ENCODE measurements around the gene CHML.
A peak's percentile ranks its signal among the peaks of the same experiment; 100 is the strongest.

CHML gene

DNA sequence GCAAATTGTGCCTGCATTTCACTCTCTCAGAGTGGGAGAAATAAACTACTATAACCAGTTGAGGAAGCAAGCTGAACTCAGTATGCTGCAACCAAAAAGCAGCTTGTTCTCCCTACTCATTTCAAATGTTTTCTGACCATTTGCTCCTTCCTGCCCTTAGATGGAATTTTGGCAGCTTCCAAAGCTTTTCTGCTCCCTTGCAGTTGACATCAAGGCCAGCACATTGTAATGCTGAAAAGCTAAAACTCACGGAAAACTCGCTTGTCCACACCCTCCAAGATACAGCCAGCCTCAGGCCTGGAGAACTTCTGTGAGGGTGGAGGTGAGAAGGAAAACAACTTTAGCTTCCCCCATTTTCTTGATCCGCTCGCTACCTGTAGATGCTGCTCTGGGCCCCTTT lies 5.0 kb upstream of the CHML start:
- no peak for FAIRE-seq

DNA sequence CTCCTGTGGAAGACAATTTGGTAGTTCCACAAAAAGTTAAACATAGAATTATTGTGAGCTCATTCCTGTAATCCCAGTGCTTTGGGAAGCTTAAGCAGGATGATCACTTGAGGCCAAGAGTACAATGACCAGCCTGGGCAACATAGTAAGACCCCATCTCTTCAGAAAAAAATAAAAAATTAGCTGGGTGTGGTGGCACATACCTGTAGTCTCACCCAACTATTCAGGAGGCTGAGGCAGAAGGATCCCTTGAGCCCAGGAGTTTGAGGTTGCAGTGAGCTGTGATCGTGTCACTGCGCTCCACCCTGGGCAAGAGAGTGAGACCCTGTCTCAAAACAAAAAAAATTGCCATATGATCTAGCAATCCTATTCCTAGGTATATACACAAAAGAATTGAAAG lies 4.1 kb upstream of the CHML start:
- no peak for FAIRE-seq

DNA sequence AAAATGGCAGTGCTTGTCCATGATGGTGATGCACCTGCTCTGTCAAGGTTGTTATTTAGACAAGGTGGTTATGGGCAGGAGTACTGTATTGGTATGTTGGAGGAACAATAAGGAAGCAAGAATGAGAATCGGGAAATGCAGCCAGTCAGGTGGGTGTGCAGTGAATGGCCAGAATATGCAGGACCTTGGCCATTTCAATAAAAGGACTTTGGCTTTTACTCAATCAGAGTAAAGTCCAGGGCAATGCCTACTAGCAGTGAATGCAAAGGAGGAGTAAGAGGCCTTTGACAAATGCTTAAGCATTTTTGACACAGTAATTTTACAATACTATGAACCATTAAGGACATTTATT lies 2.4 kb upstream of the CHML start:
- no peak for FAIRE-seq

GRCh38 chr1:241641773-241642592 lies 1.8 kb upstream of the CHML start:
- no peak for FAIRE-seq

DNA sequence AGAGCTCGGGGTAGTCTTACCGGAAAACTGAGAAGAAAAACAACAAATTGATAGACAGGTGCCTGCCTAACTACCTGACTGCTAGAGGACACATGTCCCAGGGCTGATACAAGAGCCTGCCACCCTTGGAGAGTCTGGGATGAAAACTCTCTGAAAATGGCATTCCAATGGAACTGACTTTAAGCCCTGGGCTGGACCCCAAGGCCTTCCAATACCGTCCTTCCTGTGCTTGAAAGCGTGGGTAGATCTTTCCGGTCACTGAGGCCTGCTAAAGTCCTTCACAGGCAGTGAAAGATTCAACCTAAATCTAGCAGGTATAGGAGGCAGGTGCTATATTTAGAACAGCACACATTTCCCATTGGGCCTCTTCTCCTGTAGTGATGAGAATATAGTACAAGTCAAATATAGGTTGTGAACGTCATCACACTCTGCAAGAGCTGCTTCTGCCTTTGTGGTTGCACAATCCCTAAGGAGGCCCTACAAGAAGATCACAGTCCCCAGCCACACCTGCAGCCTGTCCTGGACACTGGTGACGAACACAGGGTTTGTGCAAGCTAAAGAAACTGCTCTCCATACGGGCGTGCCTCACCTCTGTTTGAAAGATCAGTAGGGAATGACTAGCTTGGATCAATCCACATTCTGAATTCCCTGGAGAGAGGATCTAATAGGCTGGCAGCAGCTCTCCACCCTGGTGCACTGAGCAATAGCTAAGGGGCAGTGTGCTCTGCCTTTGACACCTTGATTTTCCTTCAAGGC lies 876 bp upstream of the CHML start:
- FAIRE-seq, result no peak

DNA sequence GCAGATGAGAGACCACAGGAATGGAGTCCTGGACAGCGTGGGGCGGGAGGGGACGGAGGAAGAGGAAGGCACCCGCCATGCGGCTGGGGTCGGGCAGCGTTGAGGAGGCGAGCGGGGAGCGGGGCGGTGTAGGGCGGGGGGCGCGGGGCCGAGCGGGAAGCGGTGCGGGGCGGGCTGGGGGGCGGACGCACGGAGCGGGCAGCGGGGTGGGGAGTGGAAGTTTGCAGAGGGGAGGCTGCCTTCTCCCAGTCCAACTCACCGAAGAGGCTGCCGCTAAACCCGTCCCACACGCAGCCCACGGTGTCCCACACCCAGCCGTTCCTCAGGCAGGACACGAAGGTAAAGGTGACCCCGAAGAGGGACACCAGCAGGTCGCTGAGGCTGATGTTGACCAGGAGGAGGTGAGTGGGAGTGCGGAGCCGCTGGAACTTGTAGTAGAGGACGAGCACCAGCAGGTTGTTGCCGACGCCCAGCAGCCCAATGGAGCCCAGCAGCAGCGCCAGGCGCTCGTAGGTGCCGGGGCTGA lies 483 bp downstream of the CHML start:
- FAIRE-seq, result no peak

DNA sequence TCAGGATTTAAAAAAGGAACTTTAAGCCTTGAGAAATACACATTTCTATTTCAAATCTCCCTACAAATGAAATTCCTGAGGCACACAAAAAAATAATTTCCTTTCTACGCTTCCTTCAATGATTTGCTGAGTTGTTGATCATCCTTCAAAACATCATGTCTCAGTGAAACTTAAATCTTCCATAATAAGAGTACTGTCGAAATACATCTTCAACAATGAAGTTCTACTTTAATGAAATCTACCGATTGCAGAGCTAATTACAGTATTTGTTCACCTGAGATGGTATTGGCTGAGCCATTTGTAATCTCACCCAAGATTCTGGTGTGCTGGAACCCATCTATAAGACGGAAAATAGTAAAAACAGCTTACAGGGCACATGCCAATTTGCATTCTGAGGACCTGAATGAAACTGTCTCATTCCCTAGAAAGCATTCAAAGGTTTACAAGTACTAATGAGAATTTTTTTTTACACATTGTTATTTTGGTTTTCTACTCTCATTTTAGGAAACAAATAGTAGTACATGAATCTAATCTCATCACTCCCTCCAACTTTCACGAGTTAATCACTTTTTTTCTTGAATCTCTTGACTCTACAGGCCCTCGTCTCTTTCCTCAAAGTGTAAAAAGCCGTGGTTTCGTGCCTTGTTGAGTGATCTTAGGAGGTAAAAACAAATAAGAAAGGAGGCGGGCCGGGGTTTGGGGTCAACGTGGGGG lies 1.1 kb downstream of the CHML start:
- FAIRE-seq, result no peak

DNA sequence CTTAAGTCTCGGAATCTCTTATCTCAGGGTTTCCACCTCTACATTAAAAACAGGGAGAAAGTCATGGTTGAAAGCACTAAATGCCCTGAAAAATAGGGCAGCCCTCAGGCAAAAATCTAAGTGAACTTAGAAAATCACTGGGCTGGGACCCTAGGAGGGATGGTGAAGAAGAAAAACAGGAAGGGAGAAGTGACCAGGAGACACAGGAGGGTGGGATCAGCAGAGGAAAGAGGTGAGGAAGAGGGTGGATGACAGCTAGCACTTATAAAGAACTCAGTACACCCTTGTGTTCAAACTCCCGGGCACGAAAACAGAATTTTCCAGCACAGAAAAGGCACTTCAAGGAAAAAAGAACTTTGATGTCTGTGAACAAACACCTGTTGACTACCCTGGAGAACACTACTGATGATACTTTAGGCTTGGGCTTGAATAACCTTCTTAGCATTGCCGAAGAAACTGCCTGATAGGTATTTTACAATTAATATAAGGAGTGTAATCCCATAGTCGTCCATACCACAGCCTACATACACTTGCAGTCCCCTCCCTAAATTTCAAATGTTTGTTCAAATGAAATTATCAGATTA lies 2.0 kb downstream of the CHML start:
- FAIRE-seq, result no peak

- no peak for FAIRE-seq
Measured at GRCh38 chr1:241637604-241638003, 2.6 kb downstream of the CHML start.

GRCh38 chr1:241637046-241637590 lies 3.1 kb downstream of the CHML start:
- no peak for FAIRE-seq

DNA sequence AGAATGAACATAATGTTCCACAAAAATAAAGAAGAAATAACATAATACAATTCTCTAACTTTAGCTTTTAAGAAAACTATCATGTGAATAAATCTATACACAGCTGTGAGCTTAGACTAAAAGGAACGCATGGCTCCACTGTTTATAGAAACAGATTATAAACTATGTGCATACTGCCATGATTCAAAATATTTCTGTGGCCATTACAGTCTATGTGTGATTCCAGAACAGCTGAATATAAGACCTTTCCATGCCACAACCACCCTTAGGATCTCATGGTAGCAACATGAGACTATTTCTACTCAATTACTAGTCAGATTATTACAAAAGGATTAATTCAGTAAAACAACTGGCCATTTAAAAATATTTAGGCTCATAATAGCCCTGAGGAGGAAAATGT lies 3.9 kb downstream of the CHML start:
- FAIRE-seq, result no peak

DNA sequence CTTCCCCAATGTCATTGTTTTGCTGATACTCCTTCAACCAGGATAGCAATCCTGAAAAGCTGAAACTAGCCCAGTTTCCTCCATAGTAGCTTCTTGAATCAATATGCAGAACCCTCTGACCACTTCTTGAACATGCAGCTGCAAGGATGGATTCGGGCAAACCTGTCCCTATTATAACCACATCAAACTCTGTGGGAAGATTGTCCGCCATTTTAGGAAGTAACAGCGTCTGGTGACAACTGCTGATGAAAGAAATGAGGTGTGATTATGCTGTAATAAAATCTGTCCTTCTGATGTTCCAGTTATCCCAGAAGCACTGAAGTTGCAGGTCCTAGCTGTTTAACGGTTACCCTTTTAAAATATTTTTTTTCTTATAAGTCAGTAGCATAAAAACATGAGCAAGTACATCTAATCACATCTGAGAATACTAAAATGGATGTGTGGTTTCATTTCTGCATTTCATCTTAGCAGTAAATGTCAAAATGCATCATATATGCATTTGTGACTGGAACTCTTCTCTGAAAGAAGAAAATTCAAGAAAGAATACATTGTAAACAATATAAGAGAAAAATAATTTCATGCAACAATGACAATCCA lies 4.5 kb downstream of the CHML start:
- FAIRE-seq, result no peak

- no peak for FAIRE-seq
Measured at GRCh38 chr1:241632987-241633386, 7.2 kb downstream of the CHML start.

DNA sequence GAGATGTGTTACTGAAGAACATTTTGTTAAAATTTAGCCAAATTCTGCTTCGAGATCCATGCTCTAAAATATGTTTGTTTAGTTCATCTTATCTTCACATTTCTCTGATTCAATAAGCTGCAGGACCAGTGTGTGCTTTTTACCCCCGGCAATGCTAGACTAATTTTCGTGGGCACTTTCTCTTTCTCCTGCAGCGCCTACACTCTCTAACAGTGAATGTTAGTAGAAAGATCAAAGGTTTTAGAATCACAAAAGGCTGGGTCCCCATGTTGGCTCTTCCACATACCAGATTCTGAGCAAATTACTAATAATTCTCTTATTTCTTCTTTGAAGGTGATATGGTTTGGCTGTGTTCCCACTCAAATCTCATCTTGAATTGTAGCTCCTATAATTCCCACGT lies 8.5 kb downstream of the CHML start:
- FAIRE-seq, result no peak

DNA sequence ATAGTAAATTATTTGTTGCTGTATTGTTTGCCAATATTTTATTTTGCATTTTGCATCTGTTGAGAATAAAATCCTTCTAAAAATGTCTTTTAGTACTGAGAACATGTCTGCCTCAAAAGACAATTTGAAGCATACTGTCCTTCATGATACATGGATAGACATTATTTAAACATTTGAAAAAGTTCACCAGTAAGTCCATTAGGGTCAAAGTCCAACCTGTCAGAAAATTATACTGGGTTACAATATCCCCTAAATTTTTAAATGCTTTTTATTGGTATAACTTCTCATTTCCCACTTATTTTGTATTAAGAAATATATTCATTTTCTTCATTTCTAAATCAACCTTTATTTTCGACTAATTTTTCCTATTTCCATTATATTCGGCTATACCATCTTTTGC lies 9.3 kb downstream of the CHML start:
- no peak for FAIRE-seq

- FAIRE-seq, result no peak
Measured at GRCh38 chr1:241630476-241630875, 9.7 kb downstream of the CHML start.

DNA sequence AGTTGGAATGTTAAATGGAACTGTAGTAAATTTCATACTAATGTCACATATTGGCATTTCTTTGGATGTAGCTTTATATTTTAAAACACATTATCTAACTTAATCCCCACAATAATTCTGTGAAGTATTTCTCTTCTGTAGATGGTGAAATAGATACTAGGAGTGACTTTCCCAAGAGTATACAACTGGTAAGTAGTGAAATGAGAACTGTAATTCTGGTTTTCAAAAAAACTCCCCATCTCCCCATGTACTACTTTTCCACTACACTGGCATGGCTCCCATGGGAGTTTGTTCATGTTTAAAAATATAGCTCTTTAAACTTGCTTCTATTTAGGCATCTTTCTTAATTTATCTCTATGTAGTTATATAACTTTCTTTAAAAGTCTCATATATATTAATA lies 10.2 kb downstream of the CHML start:
- peak; percentile 71 for FAIRE-seq

GRCh38 chr1:241627453-241628259 lies 12.5 kb downstream of the CHML start:
- FAIRE-seq, result peak; percentile 78

GRCh38 chr1:241624935-241625334 lies 15.2 kb downstream of the CHML start:
- no peak for FAIRE-seq

DNA sequence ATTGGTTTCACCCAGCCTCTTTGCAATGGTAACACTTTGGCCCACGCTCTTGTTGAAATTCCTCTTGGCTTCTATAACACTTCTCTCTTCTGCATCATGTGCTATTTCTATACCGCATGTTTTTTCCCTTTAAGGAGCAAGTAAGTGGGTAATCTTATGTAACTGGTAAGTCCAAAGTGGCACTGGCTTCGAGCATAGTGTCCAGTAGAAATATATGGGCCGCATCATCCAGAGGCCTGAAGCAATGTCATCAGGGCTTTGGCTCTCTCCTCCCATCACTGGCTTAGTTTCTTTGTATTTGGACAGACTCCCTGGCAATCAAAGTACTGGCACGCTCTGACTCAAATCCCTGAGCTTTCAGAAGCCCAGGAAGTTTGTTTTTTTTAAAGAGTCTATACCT lies 17.5 kb downstream of the CHML start:
- FAIRE-seq, result no peak

GRCh38 chr1:241617426-241617825 lies 22.7 kb downstream of the CHML start:
- FAIRE-seq, result no peak

Data from TTC549 (cell line).